Measurements from ENCODE around the gene TPP1.

GRCh38 chr11:6630632-6631291 lies 11.5 kb upstream of the TPP1 start:
- no peak for TF ChIP-seq RFX5 (IDR thresholded peaks at IDR 0.05; ENCODE audit: low read depth, low read length)
- TF ChIP-seq BHLHE40 (IDR thresholded peaks at IDR 0.05; ENCODE audit: low read length) = no peak
- no peak for TF ChIP-seq ZNF518B (CRISPR knock-in tag; IDR thresholded peaks at IDR 0.05)
- TF ChIP-seq CEBPB (tag; IDR thresholded peaks at IDR 0.05) = no peak
- TF ChIP-seq RERE (CRISPR knock-in tag; IDR thresholded peaks at IDR 0.05; ENCODE audit: borderline replicate concordance) = no peak
- no peak for TF ChIP-seq USF2 (CRISPR knock-in tag; IDR thresholded peaks at IDR 0.05)

Data from K562 (cell line).